ENCODE measurements around the gene CDHR3. TPM values are rescaled to one million over a fixed set of nuclear protein-coding genes. Genes with fewer than 3 reads are reported as not detected.

CDHR3 gene
- total and polyA plus RNA-seq, 4 donors, result 1.0 to 10.5 (median 1.8) TPM

DNA sequence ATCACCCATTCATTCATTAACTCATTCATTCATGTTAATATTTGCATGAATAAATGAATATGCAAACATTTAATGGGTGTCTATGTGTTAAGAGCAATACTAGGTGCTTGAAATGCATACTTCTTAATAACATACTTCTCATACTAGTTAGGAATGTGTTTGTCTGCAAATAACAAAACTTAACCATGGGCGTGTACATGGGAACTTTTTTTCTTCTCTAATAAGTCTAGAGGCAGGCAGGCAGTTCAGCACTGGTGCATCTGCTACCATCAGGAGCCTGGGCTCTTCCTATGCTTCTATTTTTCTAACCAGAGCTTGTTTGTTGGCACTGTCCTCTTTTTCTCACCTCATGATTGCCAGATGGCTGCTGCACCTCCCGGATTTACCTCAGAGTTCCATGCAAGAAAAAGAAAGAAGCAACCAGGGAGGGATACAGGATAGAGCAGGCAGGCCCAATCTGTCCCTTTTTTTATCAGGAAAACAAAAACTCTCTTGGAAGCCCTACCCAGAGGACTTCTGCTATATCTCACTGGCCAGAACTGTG, 22.7 kb downstream of the CDHR3 start (continued):
- TF ChIP-seq GABPA (IDR thresholded peaks at IDR 0.05 in 1 of 2, conservative IDR thresholded peaks at IDR 0.05 in 1 of 2) (no peak), FOXA2 (IDR thresholded peaks at IDR 0.05) (no peak), YY1 (IDR thresholded peaks at IDR 0.05) (no peak), REST (IDR thresholded peaks at IDR 0.05) (no peak)

GRCh38 chr7:105987046-105987445, 24.0 kb downstream of the CDHR3 start:
- DNase-seq (ENCODE audit: low spot score), result no peak
- H3K4me1 ChIP-seq (ENCODE audit: control insufficient read depth in 4 of 4, insufficient read depth in 4 of 4, low read length in 3 of 4), result no peaks in the 10 kb centered on the region
- no peaks in the 10 kb centered on the region for H3K36me3 ChIP-seq (ENCODE audit: control insufficient read depth in 4 of 4, insufficient read depth in 3 of 4, low read depth in 1 of 4, low read length in 3 of 4)
- 85% methylated on average over 2 of the region's 2 CpGs for WGBS
- no peaks in the 10 kb centered on the region for H3K27me3 ChIP-seq (ENCODE audit: control insufficient read depth in 4 of 4, insufficient read depth in 4 of 4, low read length in 3 of 4)
- H3K9ac ChIP-seq (ENCODE audit: low read depth in 1 of 2, low read length in 2 of 2), result no peak overlapping the region
- H3K27ac ChIP-seq (ENCODE audit: low read depth in 1 of 2, low read length in 2 of 2), result no peak overlapping the region
- no peak overlapping the region for H3K4me3 ChIP-seq (ENCODE audit: low read depth in 1 of 3, low read length in 3 of 3)
- TF ChIP-seq EGR1 (IDR thresholded peaks at IDR 0.05; ENCODE audit: low read depth in 2 of 2) (no peak), HNF4G (IDR thresholded peaks at IDR 0.05) (no peak), RAD21 (IDR thresholded peaks at IDR 0.05) (no peak)
- TF ChIP-seq, protein P1, sequence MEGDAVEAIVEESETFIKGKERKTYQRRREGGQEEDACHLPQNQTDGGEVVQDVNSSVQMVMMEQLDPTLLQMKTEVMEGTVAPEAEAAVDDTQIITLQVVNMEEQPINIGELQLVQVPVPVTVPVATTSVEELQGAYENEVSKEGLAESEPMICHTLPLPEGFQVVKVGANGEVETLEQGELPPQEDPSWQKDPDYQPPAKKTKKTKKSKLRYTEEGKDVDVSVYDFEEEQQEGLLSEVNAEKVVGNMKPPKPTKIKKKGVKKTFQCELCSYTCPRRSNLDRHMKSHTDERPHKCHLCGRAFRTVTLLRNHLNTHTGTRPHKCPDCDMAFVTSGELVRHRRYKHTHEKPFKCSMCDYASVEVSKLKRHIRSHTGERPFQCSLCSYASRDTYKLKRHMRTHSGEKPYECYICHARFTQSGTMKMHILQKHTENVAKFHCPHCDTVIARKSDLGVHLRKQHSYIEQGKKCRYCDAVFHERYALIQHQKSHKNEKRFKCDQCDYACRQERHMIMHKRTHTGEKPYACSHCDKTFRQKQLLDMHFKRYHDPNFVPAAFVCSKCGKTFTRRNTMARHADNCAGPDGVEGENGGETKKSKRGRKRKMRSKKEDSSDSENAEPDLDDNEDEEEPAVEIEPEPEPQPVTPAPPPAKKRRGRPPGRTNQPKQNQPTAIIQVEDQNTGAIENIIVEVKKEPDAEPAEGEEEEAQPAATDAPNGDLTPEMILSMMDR (IDR thresholded peaks at IDR 0.05; ENCODE audit: low read depth, low read length, missing input control), result no peak
- no peaks in the 10 kb centered on the region for H3K9me3 ChIP-seq (ENCODE audit: control insufficient read depth in 4 of 4, low read length in 3 of 4)

DNA sequence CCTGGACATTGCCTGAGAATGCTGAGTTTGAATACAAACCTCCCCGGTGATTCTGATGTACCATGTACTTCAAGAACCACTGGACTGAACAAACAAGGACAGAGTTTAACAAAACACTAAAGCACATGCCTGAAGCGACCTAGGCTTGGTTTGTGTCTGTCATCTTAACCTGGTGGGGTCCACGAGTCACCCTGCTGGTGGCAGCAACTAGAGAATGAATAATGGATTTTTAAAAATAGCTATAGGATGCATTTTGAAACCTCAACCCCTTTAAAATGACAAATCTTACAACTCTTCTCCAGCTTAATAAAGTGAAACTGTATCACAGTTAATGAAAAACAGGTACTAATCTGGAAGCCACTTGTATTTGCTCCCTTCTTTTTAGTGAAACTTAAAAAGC, 25.2 kb downstream of the CDHR3 start:
- Histone ChIP-seq H3K27me3 (ENCODE audit: control insufficient read depth in 4 of 4, insufficient read depth in 4 of 4, low read length in 3 of 4) (no peaks in the 10 kb centered on the region), H3K9ac (ENCODE audit: low read depth in 1 of 2, low read length in 2 of 2) (no peak overlapping the region), H3K4me3 (ENCODE audit: low read depth in 1 of 3, low read length in 3 of 3) (no peak overlapping the region), H3K36me3 (ENCODE audit: control insufficient read depth in 4 of 4, insufficient read depth in 3 of 4, low read depth in 1 of 4, low read length in 3 of 4) (no peaks in the 10 kb centered on the region), H3K9me3 (ENCODE audit: control insufficient read depth in 4 of 4, low read length in 3 of 4) (no peaks in the 10 kb centered on the region), H3K4me1 (ENCODE audit: control insufficient read depth in 4 of 4, insufficient read depth in 4 of 4, low read length in 3 of 4) (no peaks in the 10 kb centered on the region), H3K27ac (ENCODE audit: low read depth in 1 of 2, low read length in 2 of 2) (no peak overlapping the region)
- no peak for DNase-seq (ENCODE audit: low spot score)
- WGBS, result 52% methylated on average over 3 of the region's 3 CpGs
- TF ChIP-seq, protein P2, sequence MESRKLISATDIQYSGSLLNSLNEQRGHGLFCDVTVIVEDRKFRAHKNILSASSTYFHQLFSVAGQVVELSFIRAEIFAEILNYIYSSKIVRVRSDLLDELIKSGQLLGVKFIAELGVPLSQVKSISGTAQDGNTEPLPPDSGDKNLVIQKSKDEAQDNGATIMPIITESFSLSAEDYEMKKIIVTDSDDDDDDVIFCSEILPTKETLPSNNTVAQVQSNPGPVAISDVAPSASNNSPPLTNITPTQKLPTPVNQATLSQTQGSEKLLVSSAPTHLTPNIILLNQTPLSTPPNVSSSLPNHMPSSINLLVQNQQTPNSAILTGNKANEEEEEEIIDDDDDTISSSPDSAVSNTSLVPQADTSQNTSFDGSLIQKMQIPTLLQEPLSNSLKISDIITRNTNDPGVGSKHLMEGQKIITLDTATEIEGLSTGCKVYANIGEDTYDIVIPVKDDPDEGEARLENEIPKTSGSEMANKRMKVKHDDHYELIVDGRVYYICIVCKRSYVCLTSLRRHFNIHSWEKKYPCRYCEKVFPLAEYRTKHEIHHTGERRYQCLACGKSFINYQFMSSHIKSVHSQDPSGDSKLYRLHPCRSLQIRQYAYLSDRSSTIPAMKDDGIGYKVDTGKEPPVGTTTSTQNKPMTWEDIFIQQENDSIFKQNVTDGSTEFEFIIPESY (IDR thresholded peaks at IDR 0.05), result no peak
- TF ChIP-seq FOXA1 (IDR thresholded peaks at IDR 0.05), result no peak
- no peak for TF ChIP-seq JUND (IDR thresholded peaks at IDR 0.05)
- no peak for TF ChIP-seq SP1 (IDR thresholded peaks at IDR 0.05)
- no peak for TF ChIP-seq EGR1 (IDR thresholded peaks at IDR 0.05; ENCODE audit: low read depth in 2 of 2)
- no peak for TF ChIP-seq GABPA (IDR thresholded peaks at IDR 0.05 in 1 of 2, conservative IDR thresholded peaks at IDR 0.05 in 1 of 2)
- TF ChIP-seq NR2F2 (IDR thresholded peaks at IDR 0.05), result no peak
- TF ChIP-seq, protein P1 (IDR thresholded peaks at IDR 0.05; ENCODE audit: low read depth, low read length, missing input control), result no peak

All from liver (tissue), 9 donors.